ENCODE data around the gene PDPN.

DNA sequence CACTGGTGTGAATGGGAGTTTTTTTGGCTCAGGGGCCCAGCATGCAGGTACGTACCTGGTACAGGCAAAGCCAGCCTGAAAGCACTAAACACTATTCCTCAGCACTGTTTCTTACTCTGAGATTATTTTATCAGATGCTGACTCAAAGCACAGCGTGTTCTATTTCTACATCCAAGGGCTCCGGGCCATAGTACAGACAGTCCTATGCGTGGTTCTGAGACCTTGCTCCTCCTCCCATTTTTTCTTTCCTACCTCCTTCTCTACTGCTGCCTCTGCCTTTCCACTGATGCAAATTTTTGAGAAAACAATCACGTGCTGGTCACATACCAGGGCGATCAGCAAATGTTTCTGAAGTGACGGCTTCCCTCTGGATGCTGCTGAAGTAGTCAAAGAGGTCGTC, 36.3 kb downstream of the PDPN start:
- TF ChIP-seq, protein P1, sequence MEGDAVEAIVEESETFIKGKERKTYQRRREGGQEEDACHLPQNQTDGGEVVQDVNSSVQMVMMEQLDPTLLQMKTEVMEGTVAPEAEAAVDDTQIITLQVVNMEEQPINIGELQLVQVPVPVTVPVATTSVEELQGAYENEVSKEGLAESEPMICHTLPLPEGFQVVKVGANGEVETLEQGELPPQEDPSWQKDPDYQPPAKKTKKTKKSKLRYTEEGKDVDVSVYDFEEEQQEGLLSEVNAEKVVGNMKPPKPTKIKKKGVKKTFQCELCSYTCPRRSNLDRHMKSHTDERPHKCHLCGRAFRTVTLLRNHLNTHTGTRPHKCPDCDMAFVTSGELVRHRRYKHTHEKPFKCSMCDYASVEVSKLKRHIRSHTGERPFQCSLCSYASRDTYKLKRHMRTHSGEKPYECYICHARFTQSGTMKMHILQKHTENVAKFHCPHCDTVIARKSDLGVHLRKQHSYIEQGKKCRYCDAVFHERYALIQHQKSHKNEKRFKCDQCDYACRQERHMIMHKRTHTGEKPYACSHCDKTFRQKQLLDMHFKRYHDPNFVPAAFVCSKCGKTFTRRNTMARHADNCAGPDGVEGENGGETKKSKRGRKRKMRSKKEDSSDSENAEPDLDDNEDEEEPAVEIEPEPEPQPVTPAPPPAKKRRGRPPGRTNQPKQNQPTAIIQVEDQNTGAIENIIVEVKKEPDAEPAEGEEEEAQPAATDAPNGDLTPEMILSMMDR (conservative IDR thresholded peaks at IDR 0.05 in 1 of 2, IDR thresholded peaks at IDR 0.05 in 1 of 2; ENCODE audit: low read depth in 1 of 2, low read length in 2 of 2) = no peak
- TF ChIP-seq EZH2 (IDR thresholded peaks at IDR 0.05; ENCODE audit: low read length, missing control alignments) = no peak

Measured in fibroblast of lung (primary cell).